ENCODE data around the gene CD244.

CD244 gene

DNA sequence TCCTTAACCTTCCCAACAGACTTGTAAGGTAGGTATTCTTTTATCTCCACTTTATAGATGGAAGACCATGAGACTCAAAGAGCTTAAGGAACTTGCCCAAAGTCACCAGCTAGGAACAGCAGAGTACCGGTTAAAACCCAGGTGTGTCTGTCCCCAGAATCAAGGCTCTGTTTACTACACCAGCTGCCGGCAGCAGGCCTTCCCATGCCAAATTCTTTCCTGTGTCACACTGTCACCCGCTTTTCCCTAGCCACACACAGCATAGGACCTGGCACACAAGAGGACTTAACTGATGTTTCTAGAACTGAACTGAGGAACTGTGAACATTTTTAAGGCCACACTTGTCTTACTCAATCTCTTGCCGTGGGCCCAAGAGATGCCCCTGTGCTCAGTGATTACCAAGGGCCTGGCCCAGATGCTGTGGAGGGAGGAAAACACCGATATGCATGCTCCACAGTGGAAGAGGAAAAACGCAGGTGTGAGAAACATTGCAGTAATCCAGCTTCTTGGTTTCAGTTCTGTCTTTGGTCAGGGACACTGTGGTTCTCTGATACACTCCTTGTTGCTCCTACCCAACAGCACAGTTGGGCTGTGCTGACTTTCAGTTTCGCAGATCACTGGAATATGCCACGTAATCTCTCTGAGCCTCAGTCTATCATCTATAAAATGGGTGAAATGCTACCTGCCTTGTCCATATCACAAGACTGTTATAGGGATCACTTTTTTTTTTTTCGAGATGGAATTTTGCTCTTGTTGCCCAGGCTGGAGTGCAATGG lies 80.6 kb downstream of the CD244 start:
- TF ChIP-seq, protein P1, sequence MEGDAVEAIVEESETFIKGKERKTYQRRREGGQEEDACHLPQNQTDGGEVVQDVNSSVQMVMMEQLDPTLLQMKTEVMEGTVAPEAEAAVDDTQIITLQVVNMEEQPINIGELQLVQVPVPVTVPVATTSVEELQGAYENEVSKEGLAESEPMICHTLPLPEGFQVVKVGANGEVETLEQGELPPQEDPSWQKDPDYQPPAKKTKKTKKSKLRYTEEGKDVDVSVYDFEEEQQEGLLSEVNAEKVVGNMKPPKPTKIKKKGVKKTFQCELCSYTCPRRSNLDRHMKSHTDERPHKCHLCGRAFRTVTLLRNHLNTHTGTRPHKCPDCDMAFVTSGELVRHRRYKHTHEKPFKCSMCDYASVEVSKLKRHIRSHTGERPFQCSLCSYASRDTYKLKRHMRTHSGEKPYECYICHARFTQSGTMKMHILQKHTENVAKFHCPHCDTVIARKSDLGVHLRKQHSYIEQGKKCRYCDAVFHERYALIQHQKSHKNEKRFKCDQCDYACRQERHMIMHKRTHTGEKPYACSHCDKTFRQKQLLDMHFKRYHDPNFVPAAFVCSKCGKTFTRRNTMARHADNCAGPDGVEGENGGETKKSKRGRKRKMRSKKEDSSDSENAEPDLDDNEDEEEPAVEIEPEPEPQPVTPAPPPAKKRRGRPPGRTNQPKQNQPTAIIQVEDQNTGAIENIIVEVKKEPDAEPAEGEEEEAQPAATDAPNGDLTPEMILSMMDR (IDR thresholded peaks at IDR 0.05; ENCODE audit: low read depth, low read length, missing control alignments): no peak
- DNase-seq (ENCODE audit: low read depth): no peak
- in situ Hi-C loops (cut with HindIII; ENCODE audit: low sequenced_read_pairs): no loop called here
- no peak overlapping the region for H3K4me3 ChIP-seq (ENCODE audit: low read depth, low read length)

DNA sequence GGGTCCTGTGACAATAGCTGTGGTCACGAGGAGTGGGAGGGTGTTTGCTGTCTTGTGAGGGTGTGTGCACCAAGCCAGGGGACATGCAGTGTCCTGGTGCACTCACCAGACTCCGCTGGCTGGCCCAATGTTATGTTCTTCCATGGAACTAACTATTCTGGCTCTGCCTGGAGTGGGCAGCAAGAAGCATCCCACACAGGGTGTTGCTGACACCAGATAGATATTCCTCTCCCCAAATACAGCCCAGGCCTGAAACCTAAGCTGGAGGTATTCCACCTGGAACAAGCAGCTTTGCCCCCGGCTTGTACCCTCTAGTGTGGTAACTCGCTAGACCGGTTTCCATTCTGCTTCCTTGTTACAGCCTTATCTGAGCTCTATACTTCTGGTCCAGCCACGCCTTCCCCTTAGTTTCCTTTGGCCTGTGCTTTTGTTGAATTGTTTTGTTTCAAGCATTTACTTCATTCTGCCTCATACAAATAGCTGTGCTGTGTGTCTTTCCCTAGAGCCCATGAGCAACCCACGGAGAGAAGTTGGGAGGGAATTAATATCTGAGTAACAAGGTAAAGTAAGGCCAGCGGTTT lies 81.4 kb downstream of the CD244 start:
- TF ChIP-seq, protein P1 (IDR thresholded peaks at IDR 0.05; ENCODE audit: low read depth, low read length, missing control alignments): no peak
- H3K4me3 ChIP-seq (ENCODE audit: low read depth, low read length): no peak overlapping the region
- in situ Hi-C loops (cut with HindIII; ENCODE audit: low sequenced_read_pairs): no loop called here
- no peak for DNase-seq (ENCODE audit: low read depth)

DNA sequence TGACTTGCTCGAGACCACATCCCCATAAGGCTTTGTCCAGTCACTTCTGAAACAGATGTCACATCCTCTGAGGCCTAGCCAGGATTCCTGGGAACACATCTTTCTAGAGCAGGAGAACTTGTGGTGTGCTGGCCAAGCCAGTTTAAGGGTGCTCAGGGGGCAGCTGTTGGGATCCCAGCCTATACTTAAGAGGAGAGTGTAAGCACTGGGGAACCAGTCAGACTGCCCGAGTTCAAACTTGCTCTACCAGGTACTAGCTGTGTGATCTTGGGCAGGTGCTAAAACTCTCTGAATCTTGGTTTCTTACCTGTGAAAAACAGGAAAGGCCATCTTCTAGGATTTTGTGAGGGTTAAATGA lies 82.3 kb downstream of the CD244 start:
- no peak for DNase-seq (ENCODE audit: low read depth)
- no peak overlapping the region for H3K4me3 ChIP-seq (ENCODE audit: low read depth, low read length)
- TF ChIP-seq, protein P1 (IDR thresholded peaks at IDR 0.05; ENCODE audit: low read depth, low read length, missing control alignments): no peak
- in situ Hi-C loops (cut with HindIII; ENCODE audit: low sequenced_read_pairs): no loop called here
